HG02981 (cell line): ENCODE measurements around the gene ADORA3.
A peak's percentile ranks its signal among the peaks of the same experiment; 100 is the strongest.

Experiments
- ATAC-seq: cut with Tn5 transposase; IDR thresholded peaks from one replicate; pipeline ENCODE4 v1.9.1; 2021; ENCODE audit warnings: mild to moderate bottlenecking, moderate library complexity; ENCODE audit not compliant: unreplicated experiment

Gene ADORA3

GRCh38 chr1:111509997-111510375 lies 6.6 kb upstream of the ADORA3 start:
- no peak for ATAC-seq

GRCh38 chr1:111507411-111508201 lies 4.2 kb upstream of the ADORA3 start:
- ATAC-seq, result peak; percentile 49

GRCh38 chr1:111506561-111506960 lies 3.1 kb upstream of the ADORA3 start:
- no peak for ATAC-seq

GRCh38 chr1:111505641-111506119 lies 2.2 kb upstream of the ADORA3 start:
- peak; percentile 46 for ATAC-seq

- no peak for ATAC-seq
Measured at GRCh38 chr1:111504097-111504496, 664 bp upstream of the ADORA3 start.

GRCh38 chr1:111501645-111502044 lies 1.8 kb downstream of the ADORA3 start:
- no peak for ATAC-seq

- ATAC-seq, result no peak
Measured at GRCh38 chr1:111499026-111499785, 4.2 kb downstream of the ADORA3 start.

- no peak for ATAC-seq
Measured at GRCh38 chr1:111497592-111497991, 5.8 kb downstream of the ADORA3 start.

- no peak for ATAC-seq
Measured at GRCh38 chr1:111496398-111496797, 7.0 kb downstream of the ADORA3 start.

GRCh38 chr1:111491070-111491469 lies 12.4 kb downstream of the ADORA3 start:
- ATAC-seq, result no peak

GRCh38 chr1:111490220-111490619 lies 13.2 kb downstream of the ADORA3 start:
- no peak for ATAC-seq

- no peak for ATAC-seq
Measured at GRCh38 chr1:111489604-111490003, 13.8 kb downstream of the ADORA3 start.

- no peak for ATAC-seq
Measured at GRCh38 chr1:111488669-111489068, 14.8 kb downstream of the ADORA3 start.

GRCh38 chr1:111487133-111487532 lies 16.3 kb downstream of the ADORA3 start:
- no peak for ATAC-seq

GRCh38 chr1:111486431-111486830 lies 17.0 kb downstream of the ADORA3 start:
- ATAC-seq, result no peak

GRCh38 chr1:111484391-111485026 lies 18.9 kb downstream of the ADORA3 start:
- no peak for ATAC-seq

- ATAC-seq, result no peak
Measured at GRCh38 chr1:111483876-111484275, 19.6 kb downstream of the ADORA3 start.

- ATAC-seq, result no peak
Measured at GRCh38 chr1:111483166-111483565, 20.3 kb downstream of the ADORA3 start.

- no peak for ATAC-seq
Measured at GRCh38 chr1:111481387-111482221, 21.8 kb downstream of the ADORA3 start.

GRCh38 chr1:111480674-111481073 lies 22.8 kb downstream of the ADORA3 start:
- no peak for ATAC-seq
